PC-9 (cell line): ENCODE measurements around the gene IL4I1. TPM values are rescaled to one million over a fixed set of nuclear protein-coding genes. Genes with fewer than 3 reads are reported as not detected.

Source experiments
- BruUV-seq: library from RNA; stranded (reverse); fragments of 400-500 nt; replicated peaks from 2 replicates; lab custom pipeline; 2021; lab: Mats Ljungman, UMichigan
- CTCF ChIA-PET: fragments of 300-600 bp; sonication (Branson Sonifier 250); formaldehyde crosslinking; loops from one replicate; lab custom pipeline; 2022; ENCODE audit warnings: antibody characterized with exemption; lab: Charles Lee
- POLR2A ChIA-PET: fragments of 300-600 bp; sonication (Branson Sonifier 250); formaldehyde crosslinking; loops from one replicate; lab custom pipeline; 2022; ENCODE audit warnings: antibody characterized with exemption; ENCODE audit not compliant: unreplicated experiment; lab: Charles Lee
- DNase-seq, 2 experiments: peaks; one replicate each; pipeline versions ENCODE4 v3.0.0 to v3.0.0-alpha.2; 2015 to 2022; ENCODE audit warnings: mixed read lengths in 1 of 2
- H2AFZ ChIP-seq: fragments of 200-600 bp; sonication (generic); 2 replicates; pipeline ENCODE4 v1.8.1; 2017; ENCODE audit warnings: antibody characterized with exemption
- H3F3A ChIP-seq: fragments of 200-600 bp; sonication (generic); 2 replicates; pipeline ENCODE4 v1.8.1; 2017; ENCODE audit warnings: antibody characterized with exemption, mild to moderate bottlenecking, low read depth; ENCODE audit not compliant: insufficient read depth
- H3K27ac ChIP-seq: fragments of 200-600 bp; sonication (generic); 2 replicates; pipeline ENCODE4 v1.6.1; 2016; ENCODE audit warnings: mixed run types
- H3K27me3 ChIP-seq: fragments of 200-600 bp; sonication (generic); 2 replicates; pipeline ENCODE4 v1.6.1; 2016; ENCODE audit warnings: low read depth, mixed run types; ENCODE audit not compliant: insufficient read depth
- H3K36me3 ChIP-seq: fragments of 200-600 bp; sonication (generic); 2 replicates; pipeline ENCODE4 v1.6.1; 2016; ENCODE audit warnings: low read depth, mixed run types
- H3K4me1 ChIP-seq: fragments of 200-600 bp; sonication (generic); replicated peaks from 2 replicates; pipeline ENCODE4 v1.6.1; 2016; ENCODE audit warnings: mixed run types; ENCODE audit not compliant: insufficient read depth
- H3K4me2 ChIP-seq: fragments of 200-600 bp; sonication (generic); 2 replicates; pipeline ENCODE4 v1.6.1; 2017; ENCODE audit warnings: mixed run types
- H3K4me3 ChIP-seq: fragments of 200-600 bp; sonication (generic); 2 replicates; pipeline ENCODE4 v1.6.1; 2016; ENCODE audit warnings: mixed run types
- H3K79me2 ChIP-seq: fragments of 200-600 bp; sonication (generic); 2 replicates; pipeline ENCODE4 v1.6.1; 2017; ENCODE audit warnings: low read depth, mixed run types
- H3K9me2 ChIP-seq: fragments of 200-600 bp; sonication (generic); 2 replicates; pipeline ENCODE4 v1.8.1; 2017; ENCODE audit warnings: mild to moderate bottlenecking; ENCODE audit not compliant: insufficient read depth
- H3K9me3 ChIP-seq: fragments of 200-600 bp; sonication (generic); 2 replicates; pipeline ENCODE4 v1.8.1; 2016; ENCODE audit warnings: low read depth; ENCODE audit not compliant: insufficient read depth
- H4K20me1 ChIP-seq: fragments of 200-600 bp; sonication (generic); 2 replicates; pipeline ENCODE4 v1.8.1; 2017; ENCODE audit not compliant: insufficient read depth
- CTCF ChIP-seq: fragments of 200-600 bp; sonication (generic); conservative IDR thresholded peaks from 2 replicates; pipeline ENCODE4 v1.6.1; 2017; ENCODE audit warnings: mixed run types, antibody characterized with exemption, mild to moderate bottlenecking, moderate library complexity
- EZH2 ChIP-seq: fragments of 200-600 bp; sonication (generic); IDR thresholded peaks from 2 replicates; pipeline ENCODE4 v1.8.0; 2017; ENCODE audit warnings: antibody characterized with exemption, low read depth
- intact Hi-C: fragments of 100-400 bp; cut with micrococcal nuclease; formaldehyde crosslinking; loops from one replicate; pipeline ENCODE4 v1.10.0; 2022; ENCODE audit not compliant: unreplicated experiment
- total RNA-seq: library from RNA; stranded (reverse); gene quantifications from 2 replicates; pipeline ENCODE4 v1.2.3, GENCODE V29; 2021

Gene IL4I1
- total RNA-seq, 1 experiment from 2014 or later = not detected

DNA sequence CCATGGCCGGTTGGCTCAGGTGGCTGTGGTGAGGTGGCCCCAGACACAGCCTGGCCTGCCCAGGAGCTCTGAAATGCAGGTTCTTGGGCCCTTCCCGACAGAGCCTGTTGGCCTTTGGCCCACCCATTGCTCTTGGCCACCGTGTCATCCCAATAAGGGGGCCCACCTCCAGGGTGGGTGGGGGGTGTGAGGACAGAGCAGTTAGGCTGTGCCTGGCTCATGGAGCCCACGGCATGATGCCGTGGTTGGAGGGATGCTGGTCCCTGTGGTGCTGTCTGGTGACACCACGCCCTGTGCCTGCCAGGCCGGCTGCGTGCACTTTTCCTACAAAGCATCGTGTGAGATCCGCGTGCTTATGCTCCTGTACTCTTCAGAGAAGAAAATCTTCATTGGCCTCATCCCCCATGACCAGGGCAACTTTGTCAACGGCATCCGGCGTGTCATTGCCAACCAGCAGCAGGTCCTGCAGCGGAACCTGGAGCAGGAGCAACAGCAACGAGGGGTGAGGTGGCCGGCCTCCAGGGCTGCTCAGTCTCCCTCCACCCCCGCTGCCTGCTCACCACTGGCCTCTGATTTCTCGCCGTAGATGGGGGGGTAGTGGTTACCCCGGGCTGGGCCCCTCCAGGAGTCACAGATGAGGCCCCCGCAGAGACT, 36.9 kb downstream of the IL4I1 start:
- Histone ChIP-seq H3K27ac (peak overlapping the region; percentile 65), H3K9me3 (no peaks in the 10 kb centered on the region), H3F3A (peaks cover 73% of the 10 kb centered on the region), H3K79me2 (peaks cover 30% of the 10 kb centered on the region), H2AFZ (no peak overlapping the region), H3K4me1 (0 out of 2 replicates have a peak, but pooled peaks cover 4% of the 10 kb centered on the region), H4K20me1 (peaks cover 77% of the 10 kb centered on the region), H3K27me3 (no peaks in the 10 kb centered on the region), H3K36me3 (peaks cover 18% of the 10 kb centered on the region), H3K4me3 (no peak overlapping the region), H3K4me2 (no peak overlapping the region), H3K9me2 (no peaks in the 10 kb centered on the region)
- no peak for DNase-seq
- CTCF ChIA-PET = interaction anchor here (0.6 kb wide), 1 partner anchor 109 kb away, joined by 22 read pairs; no protein-coding TSS in a partner anchor
- POLR2A ChIA-PET = interaction anchor here (0.6 kb wide), 1 partner anchor 131 kb away, joined by 11 read pairs; no protein-coding TSS in a partner anchor
- TF ChIP-seq CTCF = no peak
- no peak for TF ChIP-seq EZH2
- intact Hi-C loops = no loop called here
- BruUV-seq = no TSS peak

DNA sequence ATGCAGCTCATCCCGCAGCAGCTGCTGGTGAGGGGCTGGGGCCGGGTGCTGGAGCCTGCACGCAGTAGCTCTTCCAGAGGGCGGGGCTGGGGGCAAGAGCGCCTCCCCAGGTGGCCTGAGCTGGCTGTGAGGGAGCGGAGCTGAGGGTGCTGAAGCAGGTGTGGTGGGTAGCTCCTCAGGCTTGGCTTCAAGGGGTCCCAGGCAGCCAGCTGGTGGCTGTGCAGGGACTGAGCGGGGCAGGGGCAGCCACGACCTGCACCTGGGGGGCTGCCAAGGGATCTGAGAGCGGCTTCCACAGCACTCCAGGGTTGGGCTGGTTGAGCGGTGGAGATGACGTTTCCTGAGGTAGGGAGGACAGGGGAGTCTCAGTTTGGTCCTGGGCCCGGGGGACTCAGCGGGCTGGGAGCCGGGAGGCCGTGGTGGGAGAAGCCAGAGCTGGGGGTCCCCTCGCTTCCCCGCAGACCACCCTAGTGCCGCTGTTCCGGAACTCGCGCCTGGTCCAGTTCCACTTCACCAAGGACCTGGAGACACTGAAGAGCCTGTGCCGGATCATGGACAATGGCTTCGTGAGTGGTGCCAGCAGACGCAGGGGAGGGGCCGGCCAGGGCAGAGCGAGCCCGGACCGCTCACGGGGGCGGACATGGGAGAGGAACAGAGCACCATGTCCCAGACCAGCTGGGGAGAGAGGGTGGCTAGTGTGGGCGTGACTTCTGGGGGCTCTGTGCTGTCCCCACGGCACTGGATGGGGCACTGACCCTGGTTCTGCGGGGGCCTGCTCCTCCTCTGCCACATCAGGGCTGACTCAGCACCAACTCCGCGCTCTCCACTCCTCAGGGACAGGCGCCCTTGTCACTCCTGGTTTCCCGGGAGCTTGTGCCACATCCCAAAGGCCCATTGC, 38.4 kb downstream of the IL4I1 start:
- Histone ChIP-seq H3K36me3 (peaks cover 12% of the 10 kb centered on the region), H3K27me3 (no peaks in the 10 kb centered on the region), H3F3A (peaks cover 66% of the 10 kb centered on the region), H3K27ac (peak overlapping the region; percentile 65), H4K20me1 (peaks cover 78% of the 10 kb centered on the region), H3K4me2 (no peak overlapping the region), H3K9me2 (no peaks in the 10 kb centered on the region), H3K4me3 (no peak overlapping the region), H3K4me1 (0 out of 2 replicates have a peak, but pooled peaks cover 4% of the 10 kb centered on the region), H3K9me3 (no peaks in the 10 kb centered on the region), H2AFZ (no peak overlapping the region), H3K79me2 (peaks cover 28% of the 10 kb centered on the region)
- no peak for DNase-seq
- TF ChIP-seq CTCF = no peak
- no peak for TF ChIP-seq EZH2
- no TSS peak for BruUV-seq
- POLR2A ChIA-PET = interaction anchor here (0.6 kb wide), 2 partner anchors 93 to 407 kb away, joined by 6 to 8 read pairs; partner anchors contain the start of gene PIH1D1
- CTCF ChIA-PET = no interaction called here
- intact Hi-C loops = no loop called here

DNA sequence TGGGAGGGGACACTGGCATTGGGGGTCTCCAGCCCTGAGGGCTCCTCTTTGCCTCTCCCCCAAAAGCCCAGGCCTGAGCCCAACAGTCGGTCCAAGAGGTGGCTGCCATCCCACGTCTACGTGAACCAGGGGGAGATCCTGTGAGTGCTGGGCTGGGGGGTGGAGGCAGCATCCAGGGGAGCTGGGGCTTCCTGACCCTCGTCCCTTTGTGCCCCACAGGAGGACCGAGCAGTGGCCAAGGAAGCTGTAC, 38.9 kb downstream of the IL4I1 start:
- peaks cover 8% of the 10 kb centered on the region for H3K36me3 ChIP-seq
- no peak overlapping the region for H2AFZ ChIP-seq
- H3K9me2 ChIP-seq = no peaks in the 10 kb centered on the region
- H3K79me2 ChIP-seq = peaks cover 29% of the 10 kb centered on the region
- H4K20me1 ChIP-seq = peaks cover 78% of the 10 kb centered on the region
- ChIA-PET POLR2A (interaction anchor here (0.6 kb wide), 1 partner anchor 406 kb away, joined by 6 read pairs; the partner anchor contains the start of gene PIH1D1), CTCF (no interaction called here)
- peaks cover 9% of the 10 kb centered on the region for H3K4me1 ChIP-seq
- H3K27me3 ChIP-seq = no peaks in the 10 kb centered on the region
- BruUV-seq = no TSS peak
- peaks cover 72% of the 10 kb centered on the region for H3F3A ChIP-seq
- no peak overlapping the region for H3K4me3 ChIP-seq
- H3K4me2 ChIP-seq = no peak overlapping the region
- H3K27ac ChIP-seq = no peak overlapping the region
- intact Hi-C loops = no loop called here
- H3K9me3 ChIP-seq = no peaks in the 10 kb centered on the region
- no peak for TF ChIP-seq EZH2
- no peak for TF ChIP-seq CTCF
- no peak for DNase-seq
